ENCODE results near the gene CA10. TPM values are rescaled to one million over a fixed set of nuclear protein-coding genes. Genes with fewer than 3 reads are reported as not detected.

Gene CA10
- total RNA-seq, 1 experiment from 2014 or later = not detected

- POLR2A ChIA-PET (ENCODE audit: unreplicated experiment) = no interaction called here
- no peak overlapping the region for H3K4me3 ChIP-seq
- H3K4me1 ChIP-seq (replicated peaks; ENCODE audit: insufficient read depth) = no peaks in the 10 kb centered on the region
- H2AFZ ChIP-seq = no peak overlapping the region
- CTCF ChIA-PET = no interaction called here
- H3K27ac ChIP-seq = no peak overlapping the region
- H3K9me2 ChIP-seq (ENCODE audit: insufficient read depth) = no peaks in the 10 kb centered on the region
- peaks cover 11% of the 10 kb centered on the region for H3K27me3 ChIP-seq (ENCODE audit: insufficient read depth, low read depth)
- BruUV-seq (replicated peaks) = no TSS peak
- TF ChIP-seq CTCF (conservative IDR thresholded peaks at IDR 0.05) (no peak), EZH2 (IDR thresholded peaks at IDR 0.05; ENCODE audit: low read depth) (no peak)
- no peak for DNase-seq
- no peaks in the 10 kb centered on the region for H3K36me3 ChIP-seq (ENCODE audit: low read depth)
- H3K79me2 ChIP-seq (ENCODE audit: low read depth) = no peaks in the 10 kb centered on the region
- intact Hi-C loops (cut with micrococcal nuclease; ENCODE audit: unreplicated experiment) = no loop called here
- no peaks in the 10 kb centered on the region for H3F3A ChIP-seq (ENCODE audit: insufficient read depth, low read depth)
- H3K4me2 ChIP-seq = no peak overlapping the region
- no peaks in the 10 kb centered on the region for H3K9me3 ChIP-seq (ENCODE audit: insufficient read depth, low read depth)
- no peaks in the 10 kb centered on the region for H4K20me1 ChIP-seq (ENCODE audit: insufficient read depth)
Measured at GRCh38 chr17:51647826-51648225, 510.7 kb downstream of the CA10 start.

- no peaks in the 10 kb centered on the region; the same call in 1 of the 2 replicates for H3K9me3 ChIP-seq (ENCODE audit: insufficient read depth, low read depth)
- no peak for DNase-seq
- H3F3A ChIP-seq (ENCODE audit: insufficient read depth, low read depth) = no peaks in the 10 kb centered on the region
- no peaks in the 10 kb centered on the region for H4K20me1 ChIP-seq (ENCODE audit: insufficient read depth)
- no peaks in the 10 kb centered on the region for H3K79me2 ChIP-seq (ENCODE audit: low read depth)
- CTCF ChIA-PET = no interaction called here
- H2AFZ ChIP-seq = no peak overlapping the region
- no peaks in the 10 kb centered on the region for H3K9me2 ChIP-seq (ENCODE audit: insufficient read depth)
- BruUV-seq (replicated peaks) = no TSS peak
- no peak overlapping the region for H3K4me2 ChIP-seq
- no peaks in the 10 kb centered on the region for H3K36me3 ChIP-seq (ENCODE audit: low read depth)
- no peak overlapping the region for H3K4me3 ChIP-seq
- H3K27me3 ChIP-seq (ENCODE audit: insufficient read depth, low read depth) = peaks cover 16% of the 10 kb centered on the region
- no peaks in the 10 kb centered on the region for H3K4me1 ChIP-seq (replicated peaks; ENCODE audit: insufficient read depth)
- POLR2A ChIA-PET (ENCODE audit: unreplicated experiment) = no interaction called here
- no peak overlapping the region for H3K27ac ChIP-seq
- TF ChIP-seq EZH2 (IDR thresholded peaks at IDR 0.05; ENCODE audit: low read depth) (no peak), CTCF (conservative IDR thresholded peaks at IDR 0.05) (no peak)
- intact Hi-C loops (cut with micrococcal nuclease; ENCODE audit: unreplicated experiment) = no loop called here
Measured at GRCh38 chr17:51647067-51647466, 511.4 kb downstream of the CA10 start.

GRCh38 chr17:51646539-51646938 is 512.0 kb downstream of the CA10 start:
- Histone ChIP-seq H3K9me2 (ENCODE audit: insufficient read depth) (no peaks in the 10 kb centered on the region), H3K27me3 (ENCODE audit: insufficient read depth, low read depth) (peaks cover 19% of the 10 kb centered on the region), H3K79me2 (ENCODE audit: low read depth) (no peaks in the 10 kb centered on the region), H2AFZ (no peak overlapping the region), H3K36me3 (ENCODE audit: low read depth) (no peaks in the 10 kb centered on the region), H4K20me1 (ENCODE audit: insufficient read depth) (no peaks in the 10 kb centered on the region), H3K4me3 (no peak overlapping the region), H3K4me2 (no peak overlapping the region), H3K9me3 (ENCODE audit: insufficient read depth, low read depth) (no peaks in the 10 kb centered on the region; the same call in 1 of the 2 replicates), H3F3A (ENCODE audit: insufficient read depth, low read depth) (no peaks in the 10 kb centered on the region), H3K4me1 (replicated peaks; ENCODE audit: insufficient read depth) (no peaks in the 10 kb centered on the region), H3K27ac (no peak overlapping the region)
- no peak for DNase-seq
- BruUV-seq (replicated peaks) = no TSS peak
- POLR2A ChIA-PET (ENCODE audit: unreplicated experiment) = no interaction called here
- intact Hi-C loops (cut with micrococcal nuclease; ENCODE audit: unreplicated experiment) = no loop called here
- TF ChIP-seq EZH2 (IDR thresholded peaks at IDR 0.05; ENCODE audit: low read depth) (no peak), CTCF (conservative IDR thresholded peaks at IDR 0.05) (no peak)
- CTCF ChIA-PET = no interaction called here

All from PC-9 (cell line).